Glutamatergic neuron (in vitro differentiated cells): ENCODE results near the gene RABAC1. TPM values are rescaled to one million over a fixed set of nuclear protein-coding genes. Genes with fewer than 3 reads are reported as not detected.

ENCODE experiments used
- DNase-seq: peaks from one replicate; pipeline ENCODE4 v3.0.0; 2022
- H3K27ac Mint-ChIP-seq: one replicate; pipeline ENCODE4 v1.8.0; 2020; ENCODE audit warnings: mild to moderate bottlenecking, mixed read lengths, inconsistent platforms; ENCODE audit not compliant: unreplicated experiment
- H3K27me3 Mint-ChIP-seq: one replicate; pipeline ENCODE4 v1.8.0; 2020; ENCODE audit warnings: mild to moderate bottlenecking, moderate library complexity, mixed read lengths, inconsistent platforms; ENCODE audit not compliant: unreplicated experiment
- H3K36me3 Mint-ChIP-seq: one replicate; pipeline ENCODE4 v1.8.0; 2020; ENCODE audit warnings: mild to moderate bottlenecking, mixed read lengths, inconsistent platforms; ENCODE audit not compliant: unreplicated experiment
- H3K4me1 Mint-ChIP-seq: one replicate; pipeline ENCODE4 v1.8.0; 2020; ENCODE audit warnings: mild to moderate bottlenecking, low read depth, mixed read lengths, inconsistent platforms; ENCODE audit not compliant: unreplicated experiment
- H3K4me3 Mint-ChIP-seq: one replicate; pipeline ENCODE4 v1.8.0; 2020; ENCODE audit warnings: mild to moderate bottlenecking, mixed read lengths, inconsistent platforms; ENCODE audit not compliant: unreplicated experiment
- H3K9me3 Mint-ChIP-seq: one replicate; pipeline ENCODE4 v1.8.0; 2020; ENCODE audit warnings: mild to moderate bottlenecking, moderate library complexity, mixed read lengths, inconsistent platforms; ENCODE audit not compliant: unreplicated experiment
- CTCF ChIP-seq: fragments of 200-600 bp; sonication (generic); IDR thresholded peaks from one replicate; pipeline ENCODE4 v1.5.0; 2021; ENCODE audit not compliant: partially characterized antibody, unreplicated experiment
- total RNA-seq: library from RNA; stranded (reverse); fragmentation: NEBNext Ultra II Directional; extraction: Animal tissue kit (Norgen Biotek cat#: 25700); gene quantifications from one replicate; pipeline ENCODE4 v1.2.1, GENCODE V29; 2021; ENCODE audit not compliant: unreplicated experiment

RABAC1 gene
- total RNA-seq, 1 donor from 2014 or later: 139 TPM

- H3K36me3 Mint-ChIP-seq: peaks cover 6% of the 10 kb centered on the region
- H3K27me3 Mint-ChIP-seq: peaks cover 20% of the 10 kb centered on the region
- peaks cover 13% of the 10 kb centered on the region for H3K9me3 Mint-ChIP-seq
- H3K4me1 Mint-ChIP-seq: no peaks in the 10 kb centered on the region
- no peak for DNase-seq
- H3K4me3 Mint-ChIP-seq: no peak overlapping the region
- no peak overlapping the region for H3K27ac Mint-ChIP-seq
- no peak for TF ChIP-seq CTCF
Observed at GRCh38 chr19:41945135-41945766, 13.9 kb downstream of the RABAC1 start.

DNA sequence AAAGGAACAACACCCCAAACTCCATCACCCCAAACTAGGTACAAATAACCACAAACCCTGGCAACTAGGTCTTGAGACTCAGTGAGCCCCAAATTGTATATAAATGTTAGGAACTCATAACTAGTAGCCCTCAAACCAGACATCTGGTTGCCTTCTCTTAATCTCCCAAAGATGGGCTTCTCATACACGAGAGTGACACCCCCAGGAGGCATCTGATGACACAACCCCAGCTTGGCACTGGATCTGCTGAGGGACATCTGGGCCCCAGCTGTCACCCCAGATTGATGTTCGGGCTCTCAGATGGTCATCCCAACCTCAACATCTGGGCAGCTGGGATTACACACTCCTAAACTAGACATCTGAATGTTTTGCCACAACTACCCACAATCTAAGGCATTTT is 14.8 kb downstream of the RABAC1 start:
- DNase-seq: no peak
- H3K4me1 Mint-ChIP-seq: no peaks in the 10 kb centered on the region
- no peak for TF ChIP-seq CTCF
- H3K36me3 Mint-ChIP-seq: peaks cover 6% of the 10 kb centered on the region
- peaks cover 17% of the 10 kb centered on the region for H3K27me3 Mint-ChIP-seq
- H3K4me3 Mint-ChIP-seq: no peak overlapping the region
- H3K27ac Mint-ChIP-seq: no peak overlapping the region
- H3K9me3 Mint-ChIP-seq: peaks cover 13% of the 10 kb centered on the region

DNA sequence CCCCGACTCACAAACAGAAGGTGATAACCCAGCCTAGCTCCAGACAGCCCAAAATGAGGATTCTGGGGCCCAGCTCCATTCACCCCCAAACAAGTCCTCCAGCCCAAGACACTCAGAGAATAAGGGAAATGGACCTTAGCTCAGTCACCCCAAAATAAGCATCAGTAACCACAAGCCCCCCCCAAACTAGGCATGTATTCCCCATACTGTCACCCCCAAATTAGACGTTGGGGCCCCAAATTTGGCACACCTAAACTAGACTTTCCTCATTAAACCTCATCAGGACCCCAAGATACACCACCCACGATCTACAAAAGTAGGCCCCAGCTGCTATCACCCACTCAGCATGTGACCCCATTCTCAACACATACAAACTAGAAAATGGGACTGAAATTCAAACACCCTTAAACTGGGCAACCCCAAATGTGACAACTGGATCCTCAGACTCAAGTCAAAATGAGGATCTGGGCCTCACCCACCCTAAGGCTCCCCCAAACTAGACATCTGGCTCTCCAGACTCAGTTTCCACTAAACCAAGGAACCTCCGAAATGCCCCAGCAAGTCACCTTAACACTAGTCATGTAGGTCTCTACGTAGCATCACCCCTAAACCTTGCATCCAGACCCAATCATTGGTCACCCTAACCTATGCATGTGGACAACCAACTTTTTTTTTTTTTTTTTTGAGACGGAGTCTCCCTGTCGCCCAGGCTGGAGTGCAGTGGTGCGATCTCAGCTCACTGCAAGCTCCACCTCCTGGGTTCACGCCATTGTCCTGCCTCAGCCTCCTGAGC is 17.5 kb downstream of the RABAC1 start:
- Mint-ChIP-seq H3K27me3 (peaks cover 18% of the 10 kb centered on the region), H3K9me3 (peaks cover 11% of the 10 kb centered on the region), H3K4me3 (peak overlapping the region; percentile 57), H3K36me3 (peaks cover 6% of the 10 kb centered on the region), H3K4me1 (peaks cover 7% of the 10 kb centered on the region), H3K27ac (peak overlapping the region; percentile 62)
- DNase-seq: no peak
- no peak for TF ChIP-seq CTCF

- no peak for DNase-seq
- peaks cover 20% of the 10 kb centered on the region for H3K27me3 Mint-ChIP-seq
- H3K4me3 Mint-ChIP-seq: peak overlapping the region; percentile 73
Observed at GRCh38 chr19:41940731-41941409, 18.3 kb downstream of the RABAC1 start.

More at GRCh38 chr19:41940731-41941409, 18.3 kb downstream of the RABAC1 start:
- peaks cover 11% of the 10 kb centered on the region for H3K4me1 Mint-ChIP-seq
- peak overlapping the region; percentile 62 for H3K27ac Mint-ChIP-seq
- H3K9me3 Mint-ChIP-seq: peaks cover 11% of the 10 kb centered on the region
- no peak for TF ChIP-seq CTCF
- peaks cover 6% of the 10 kb centered on the region for H3K36me3 Mint-ChIP-seq
